OCI-LY1 (cell line): ENCODE data around the gene ARHGAP6.

ENCODE experiments used
- H2AFZ ChIP-seq: fragments of 200-600 bp; sonication (generic), shearing (Covaris generic); 2 replicates; pipeline ENCODE4 v1.6.0; 2014; ENCODE audit warnings: antibody characterized with exemption, mild to moderate bottlenecking, low read length
- H3F3A ChIP-seq: fragments of 200-600 bp; sonication (generic), shearing (Covaris generic); 2 replicates; pipeline ENCODE4 v1.6.0; 2014; ENCODE audit warnings: mild to moderate bottlenecking, antibody characterized with exemption, low read length, moderate library complexity; ENCODE audit not compliant: insufficient read depth
- H3K27ac ChIP-seq: fragments of 200-600 bp; sonication (generic); 2 replicates; pipeline ENCODE4 v1.5.1; 2014; ENCODE audit warnings: low read length, mixed run types, mild to moderate bottlenecking, low read depth; ENCODE audit not compliant: poor library complexity, severe bottlenecking
- H3K27me3 ChIP-seq: fragments of 200-600 bp; sonication (generic); 2 replicates; pipeline ENCODE4 v1.6.0; 2014; ENCODE audit warnings: antibody characterized with exemption, mild to moderate bottlenecking, low read length, moderate library complexity; ENCODE audit not compliant: insufficient read depth
- H3K36me3 ChIP-seq: fragments of 200-600 bp; sonication (generic); 2 replicates; pipeline ENCODE4 v1.6.1; 2014; ENCODE audit warnings: mild to moderate bottlenecking, antibody characterized with exemption, low read length, moderate library complexity, mixed read lengths; ENCODE audit not compliant: insufficient read depth
- H3K4me1 ChIP-seq: fragments of 200-600 bp; sonication (generic); 2 replicates; pipeline ENCODE4 v1.5.1; 2014; ENCODE audit warnings: mild to moderate bottlenecking, low read length, moderate library complexity; ENCODE audit not compliant: insufficient read depth, severe bottlenecking
- H3K4me2 ChIP-seq: fragments of 200-600 bp; sonication (generic), shearing (Covaris generic); 2 replicates; pipeline ENCODE4 v1.6.1; 2014; ENCODE audit warnings: low read length
- H3K4me3 ChIP-seq: fragments of 200-600 bp; sonication (generic); 2 replicates; pipeline ENCODE4 v1.5.1; 2014; ENCODE audit warnings: low read length, low read depth, mild to moderate bottlenecking, mixed read lengths; ENCODE audit not compliant: poor library complexity, severe bottlenecking
- H3K79me2 ChIP-seq: fragments of 200-600 bp; shearing (Covaris generic); 2 replicates; pipeline ENCODE4 v1.6.1; 2016; ENCODE audit warnings: mixed run types, low read length, mixed read lengths; ENCODE audit not compliant: insufficient read depth
- H3K9ac ChIP-seq: fragments of 200-600 bp; sonication (generic), shearing (Covaris generic); 2 replicates; pipeline ENCODE4 v1.6.1; 2014; ENCODE audit warnings: mild to moderate bottlenecking, low read length, mixed read lengths
- H3K9me2 ChIP-seq: fragments of 200-600 bp; sonication (generic), shearing (Covaris generic); 2 replicates; pipeline ENCODE4 v1.6.1; 2014; ENCODE audit warnings: low read depth, mild to moderate bottlenecking, low read length, mixed read lengths
- H3K9me3 ChIP-seq: fragments of 200-600 bp; shearing (Covaris generic); 2 replicates; pipeline ENCODE4 v1.6.1; 2014; ENCODE audit warnings: low read length, mixed read lengths
- H4K20me1 ChIP-seq: fragments of 200-600 bp; sonication (generic), shearing (Covaris generic); 2 replicates; pipeline ENCODE4 v1.6.0; 2016; ENCODE audit warnings: mild to moderate bottlenecking, low read length; ENCODE audit not compliant: insufficient read depth
- EZH2 ChIP-seq: fragments of 200-600 bp; sonication (generic), shearing (Covaris generic); IDR thresholded peaks from 2 replicates; pipeline ENCODE4 v1.8.0; 2017; ENCODE audit warnings: borderline replicate concordance, mixed run types, mild to moderate bottlenecking, antibody characterized with exemption, low read length, moderate library complexity, mixed read lengths
- TF ChIP-seq, protein P1 (sequence below): fragments of 200-600 bp; sonication (generic), shearing (Covaris generic); IDR thresholded peaks from 2 replicates; pipeline ENCODE4 v1.5.1; 2017; ENCODE audit warnings: mild to moderate bottlenecking, antibody characterized with exemption, low read length, moderate library complexity, mixed read lengths

ARHGAP6 gene

DNA sequence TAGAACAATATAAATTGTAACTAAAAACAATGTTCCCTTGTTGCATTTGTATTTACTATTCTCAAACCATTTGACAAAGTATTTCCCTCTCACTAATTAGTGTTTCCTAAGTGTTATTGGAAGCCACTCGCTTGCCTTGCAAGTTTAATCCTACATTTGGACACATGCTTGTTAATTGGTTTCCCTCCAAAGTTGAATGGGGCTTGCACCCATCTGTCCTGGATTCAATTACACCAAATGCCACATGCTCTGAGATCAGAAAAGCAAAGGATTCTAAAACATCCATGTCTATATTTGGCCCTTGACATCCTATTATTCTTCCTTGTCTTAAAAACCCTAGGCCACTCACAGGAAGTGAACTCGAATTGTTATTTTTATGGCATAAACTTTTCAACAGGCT, 225.9 kb downstream of the ARHGAP6 start:
- Histone ChIP-seq H3F3A (no peaks in the 10 kb centered on the region), H3K36me3 (no peaks in the 10 kb centered on the region), H3K79me2 (no peaks in the 10 kb centered on the region), H3K27ac (no peak overlapping the region), H3K4me2 (no peak overlapping the region), H3K27me3 (no peaks in the 10 kb centered on the region), H3K9me3 (no peaks in the 10 kb centered on the region), H3K9me2 (no peaks in the 10 kb centered on the region), H3K9ac (no peak overlapping the region), H3K4me1 (no peaks in the 10 kb centered on the region), H2AFZ (no peak overlapping the region), H4K20me1 (no peaks in the 10 kb centered on the region), H3K4me3 (no peak overlapping the region)
- no peak for TF ChIP-seq EZH2
- TF ChIP-seq, protein P1, sequence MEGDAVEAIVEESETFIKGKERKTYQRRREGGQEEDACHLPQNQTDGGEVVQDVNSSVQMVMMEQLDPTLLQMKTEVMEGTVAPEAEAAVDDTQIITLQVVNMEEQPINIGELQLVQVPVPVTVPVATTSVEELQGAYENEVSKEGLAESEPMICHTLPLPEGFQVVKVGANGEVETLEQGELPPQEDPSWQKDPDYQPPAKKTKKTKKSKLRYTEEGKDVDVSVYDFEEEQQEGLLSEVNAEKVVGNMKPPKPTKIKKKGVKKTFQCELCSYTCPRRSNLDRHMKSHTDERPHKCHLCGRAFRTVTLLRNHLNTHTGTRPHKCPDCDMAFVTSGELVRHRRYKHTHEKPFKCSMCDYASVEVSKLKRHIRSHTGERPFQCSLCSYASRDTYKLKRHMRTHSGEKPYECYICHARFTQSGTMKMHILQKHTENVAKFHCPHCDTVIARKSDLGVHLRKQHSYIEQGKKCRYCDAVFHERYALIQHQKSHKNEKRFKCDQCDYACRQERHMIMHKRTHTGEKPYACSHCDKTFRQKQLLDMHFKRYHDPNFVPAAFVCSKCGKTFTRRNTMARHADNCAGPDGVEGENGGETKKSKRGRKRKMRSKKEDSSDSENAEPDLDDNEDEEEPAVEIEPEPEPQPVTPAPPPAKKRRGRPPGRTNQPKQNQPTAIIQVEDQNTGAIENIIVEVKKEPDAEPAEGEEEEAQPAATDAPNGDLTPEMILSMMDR, result no peak

DNA sequence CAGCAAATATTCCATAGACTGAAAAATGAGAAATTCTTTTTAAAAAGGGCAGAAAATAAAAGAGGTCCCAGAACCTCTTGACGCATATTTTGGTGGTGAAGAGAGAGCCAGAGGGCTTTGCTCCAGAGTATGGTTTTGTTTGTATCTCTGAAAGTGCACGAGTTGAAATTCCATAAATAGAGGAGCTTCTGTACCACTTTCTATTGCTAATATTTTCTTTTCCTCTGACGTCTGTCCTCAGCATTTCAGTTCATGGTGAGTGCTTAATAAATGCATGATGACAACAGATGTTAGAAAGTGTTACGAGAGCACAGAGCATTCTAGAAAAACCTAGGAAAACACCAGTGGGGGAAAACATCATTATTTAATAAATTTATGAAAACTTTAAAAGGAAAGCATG, 227.0 kb downstream of the ARHGAP6 start:
- Histone ChIP-seq H3K27me3 (no peaks in the 10 kb centered on the region), H3K4me2 (no peak overlapping the region), H4K20me1 (no peaks in the 10 kb centered on the region), H3F3A (no peaks in the 10 kb centered on the region), H3K27ac (no peak overlapping the region), H3K9ac (no peak overlapping the region), H3K4me1 (no peaks in the 10 kb centered on the region), H3K36me3 (no peaks in the 10 kb centered on the region), H3K9me2 (no peaks in the 10 kb centered on the region), H3K9me3 (no peaks in the 10 kb centered on the region), H2AFZ (no peak overlapping the region), H3K4me3 (no peak overlapping the region), H3K79me2 (no peaks in the 10 kb centered on the region)
- no peak for TF ChIP-seq EZH2

DNA sequence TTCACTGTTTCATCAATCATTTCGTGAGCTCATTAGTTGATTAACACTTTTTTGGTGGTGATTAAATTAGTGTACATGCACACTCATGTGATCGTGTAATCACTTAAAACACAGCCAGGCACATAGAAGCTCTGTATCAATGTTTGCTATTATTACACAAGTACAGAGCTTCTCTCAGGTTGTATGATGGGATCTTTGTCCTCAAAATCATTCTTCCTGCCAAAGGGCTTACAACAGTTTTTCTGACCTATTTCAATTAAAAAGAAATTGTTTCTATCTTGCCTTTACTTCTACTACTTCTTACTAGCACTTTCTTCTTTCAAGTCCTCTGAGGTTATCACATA, 227.4 kb downstream of the ARHGAP6 start:
- H3K9me2 ChIP-seq, result no peaks in the 10 kb centered on the region
- no peaks in the 10 kb centered on the region for H3K27me3 ChIP-seq
- no peaks in the 10 kb centered on the region for H4K20me1 ChIP-seq
- H2AFZ ChIP-seq, result no peak overlapping the region
- H3K79me2 ChIP-seq, result no peaks in the 10 kb centered on the region
- no peak for TF ChIP-seq EZH2
- TF ChIP-seq, protein P1, result no peak
- no peaks in the 10 kb centered on the region for H3K4me1 ChIP-seq
- no peak overlapping the region for H3K4me3 ChIP-seq
- no peak overlapping the region for H3K9ac ChIP-seq
- H3K27ac ChIP-seq, result no peak overlapping the region
- H3K9me3 ChIP-seq, result no peaks in the 10 kb centered on the region
- no peaks in the 10 kb centered on the region for H3F3A ChIP-seq
- H3K36me3 ChIP-seq, result no peaks in the 10 kb centered on the region
- no peak overlapping the region for H3K4me2 ChIP-seq

DNA sequence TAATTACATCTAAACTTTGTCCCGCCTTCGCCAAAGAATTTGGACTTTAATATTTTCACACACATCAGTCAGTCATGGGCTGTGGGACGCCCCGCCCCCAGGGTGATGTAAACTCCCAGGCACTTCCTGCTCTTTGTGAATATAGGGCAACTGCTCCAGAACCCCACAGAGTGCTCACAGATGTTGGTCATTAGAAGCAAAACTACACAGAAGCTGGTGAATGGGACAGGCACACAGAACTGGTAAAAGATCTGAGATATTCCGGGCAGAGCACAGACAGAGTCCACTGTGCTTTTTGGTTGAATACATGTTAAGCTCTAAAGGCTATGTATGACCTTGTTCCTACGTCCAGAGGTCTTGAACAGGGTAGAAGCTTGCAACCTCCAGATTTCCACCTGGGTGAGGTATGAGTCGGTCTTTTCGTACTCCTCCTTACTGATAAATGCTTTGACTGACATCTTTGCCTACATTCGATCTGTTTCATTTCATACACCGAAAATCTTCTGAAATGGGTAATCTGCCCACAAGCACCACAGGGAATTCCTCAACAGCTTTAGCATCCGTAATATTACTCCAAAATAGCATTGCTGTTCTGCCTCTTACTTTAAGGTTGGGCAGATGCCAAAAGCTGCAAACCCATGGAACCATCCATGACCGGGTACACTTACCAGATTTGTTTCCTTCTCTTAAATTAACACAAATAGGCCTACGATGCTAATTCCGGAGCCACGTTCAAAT, 227.9 kb downstream of the ARHGAP6 start:
- Histone ChIP-seq H3K4me3 (no peak overlapping the region), H3K9ac (no peak overlapping the region), H3F3A (no peaks in the 10 kb centered on the region), H3K4me2 (no peak overlapping the region), H3K27ac (no peak overlapping the region), H3K4me1 (no peaks in the 10 kb centered on the region), H3K9me2 (no peaks in the 10 kb centered on the region), H3K36me3 (no peaks in the 10 kb centered on the region), H3K27me3 (no peaks in the 10 kb centered on the region), H3K9me3 (no peaks in the 10 kb centered on the region), H2AFZ (no peak overlapping the region), H3K79me2 (no peaks in the 10 kb centered on the region), H4K20me1 (no peaks in the 10 kb centered on the region)
- no peak for TF ChIP-seq EZH2
- TF ChIP-seq, protein P1, result no peak
